Vagina (tissue), 2 donors: ENCODE measurements around the gene MEF2D. TPM values are rescaled to one million over a fixed set of nuclear protein-coding genes. Genes with fewer than 3 reads are reported as not detected.

Experiments used
- DNase-seq, 2 donors: peaks; one replicate each; pipeline ENCODE4 v3.0.0-alpha.2; 2017; ENCODE audit errors: extremely low spot score in 2 of 2
- H3K27ac ChIP-seq: fragments of 200-600 bp; sonication (generic); one replicate; pipeline ENCODE4 v1.5.1; 2019
- H3K27me3 ChIP-seq: fragments of 200-600 bp; sonication (generic); one replicate; pipeline ENCODE4 v1.5.1; 2019
- H3K36me3 ChIP-seq, 2 donors: fragments of 200-600 bp; sonication (generic); one replicate each; pipeline ENCODE4 v1.5.1; 2017 to 2019
- H3K4me1 ChIP-seq: fragments of 200-600 bp; sonication (generic); one replicate; pipeline ENCODE4 v1.5.1; 2019
- H3K4me3 ChIP-seq, 2 donors: fragments of 200-600 bp; sonication (generic); 1 replicate in 1 of 2; 2 replicates in 1 of 2; pipeline ENCODE4 v1.5.1; 2016 to 2019
- H3K9me3 ChIP-seq: fragments of 200-600 bp; sonication (generic); one replicate; pipeline ENCODE4 v1.5.1; 2019
- CTCF ChIP-seq, 3 experiments: fragments of 450-650 bp in 2 of 3; fragments of 200-600 bp in 1 of 3; sonication (generic) in 1 of 3; IDR thresholded peaks; one replicate each; pipeline ENCODE4 v1.5.1; 2017 to 2019; ENCODE audit warnings: antibody characterized with exemption in 3 of 3, mild to moderate bottlenecking in 2 of 3, moderate library complexity in 2 of 3
- POLR2A ChIP-seq, 2 donors: fragments of 450-650 bp; IDR thresholded peaks; one replicate each; pipeline ENCODE4 v1.6.1; 2017; ENCODE audit warnings: antibody characterized with exemption in 2 of 2, mild to moderate bottlenecking in 2 of 2, moderate library complexity in 2 of 2
- POLR2AphosphoS5 ChIP-seq, 2 donors: sonication (generic); formaldehyde crosslinking; IDR thresholded peaks; one replicate each; pipeline ENCODE4 v1.9.0; 2017; ENCODE audit warnings: antibody characterized with exemption in 2 of 2, mild to moderate bottlenecking in 2 of 2, low read depth in 1 of 2; ENCODE audit not compliant: insufficient read depth in 1 of 2
- intact Hi-C: fragments of 100-400 bp; cut with DNase I; formaldehyde crosslinking; loops from one replicate; pipeline ENCODE4 v1.15.1; 2023
- total RNA-seq: library from RNA; depleted of rRNA; stranded (reverse); fragments of >200 nt; gene quantifications from one replicate; pipeline ENCODE4 v1.2.3, GENCODE V29; 2016

Gene MEF2D
- total RNA-seq, 1 donor from 2014 or later = 33.9 TPM

- no peak overlapping the region for H3K27ac ChIP-seq
- H3K36me3 ChIP-seq = no peaks in the 10 kb centered on the region
- no peak for DNase-seq
- H3K4me3 ChIP-seq = no peak overlapping the region
- intact Hi-C loops = loop anchor here (5.0 kb wide), 1 partner anchor 1942 kb away; the partner anchor contains the start of genes SHE and TDRD10
- no peaks in the 10 kb centered on the region for H3K4me1 ChIP-seq
- H3K9me3 ChIP-seq = no peaks in the 10 kb centered on the region
- TF ChIP-seq POLR2AphosphoS5 (IDR thresholded peaks at IDR 0.05; ENCODE audit: insufficient read depth in 1 of 2, low read depth in 1 of 2) (no peak), CTCF (IDR thresholded peaks at IDR 0.05) (peak in 1 of 3 experiments; percentile 4), POLR2A (IDR thresholded peaks at IDR 0.05) (no peak)
- H3K27me3 ChIP-seq = peaks cover 6% of the 10 kb centered on the region
Measured at GRCh38 chr1:156444407-156445001, 56.1 kb downstream of the MEF2D start.

- H3K9me3 ChIP-seq = no peaks in the 10 kb centered on the region
- H3K27me3 ChIP-seq = peaks cover 6% of the 10 kb centered on the region
- intact Hi-C loops = loop anchor here (5.0 kb wide), 1 partner anchor 1941 kb away; the partner anchor contains the start of genes SHE and TDRD10
- H3K4me1 ChIP-seq = no peaks in the 10 kb centered on the region
- no peak for DNase-seq
- no peak overlapping the region for H3K27ac ChIP-seq
- no peak for TF ChIP-seq POLR2A (IDR thresholded peaks at IDR 0.05)
- TF ChIP-seq CTCF (IDR thresholded peaks at IDR 0.05) = no peak
- TF ChIP-seq POLR2AphosphoS5 (IDR thresholded peaks at IDR 0.05; ENCODE audit: insufficient read depth in 1 of 2, low read depth in 1 of 2) = no peak
- H3K36me3 ChIP-seq = no peaks in the 10 kb centered on the region
- no peak overlapping the region for H3K4me3 ChIP-seq
Measured at GRCh38 chr1:156443286-156443685, 57.3 kb downstream of the MEF2D start.

GRCh38 chr1:156440654-156441437 is 59.7 kb downstream of the MEF2D start:
- DNase-seq = no peak
- peaks cover 28% of the 10 kb centered on the region for H3K27me3 ChIP-seq
- TF ChIP-seq POLR2AphosphoS5 (IDR thresholded peaks at IDR 0.05; ENCODE audit: insufficient read depth in 1 of 2, low read depth in 1 of 2) (no peak), POLR2A (IDR thresholded peaks at IDR 0.05) (no peak), CTCF (IDR thresholded peaks at IDR 0.05) (no peak)
- intact Hi-C loops = loop anchor here (5.0 kb wide), 1 partner anchor 1939 kb away; the partner anchor contains the start of genes SHE and TDRD10
- H3K4me3 ChIP-seq = no peak overlapping the region
- no peaks in the 10 kb centered on the region for H3K9me3 ChIP-seq
- H3K27ac ChIP-seq = no peak overlapping the region
- no peaks in the 10 kb centered on the region for H3K36me3 ChIP-seq
- H3K4me1 ChIP-seq = peaks cover 8% of the 10 kb centered on the region

- Histone ChIP-seq H3K4me1 (peaks cover 14% of the 10 kb centered on the region), H3K4me3 (no peak overlapping the region), H3K27ac (no peak overlapping the region), H3K36me3 (no peaks in the 10 kb centered on the region), H3K27me3 (peaks cover 28% of the 10 kb centered on the region), H3K9me3 (no peaks in the 10 kb centered on the region)
- DNase-seq = no peak
- no peak for TF ChIP-seq POLR2AphosphoS5 (IDR thresholded peaks at IDR 0.05; ENCODE audit: insufficient read depth in 1 of 2, low read depth in 1 of 2)
- no peak for TF ChIP-seq CTCF (IDR thresholded peaks at IDR 0.05)
- no peak for TF ChIP-seq POLR2A (IDR thresholded peaks at IDR 0.05)
- intact Hi-C loops = loop anchor here (5.0 kb wide), 2 partner anchors 52 to 1937 kb away; partner anchors contain the start of genes SHE and TDRD10
Measured at GRCh38 chr1:156439777-156440183, 60.8 kb downstream of the MEF2D start.
